ENCODE data around the gene CREBBP.

- TF ChIP-seq POLR2A (IDR thresholded peaks at IDR 0.05; ENCODE audit: low read length) (no peak), GATA1 (IDR thresholded peaks at IDR 0.05; ENCODE audit: low read depth, low read length) (no peak)
Observed at GRCh38 chr16:3681206-3681605, 199.3 kb downstream of the CREBBP start.

Data from erythroblast (primary cell).